T-helper 1 cell treated with Interleukin-12 subunit alpha and Interleukin-12 subunit beta and Interleukin-4 antibody, amounts not matched to agents 30 μg/mL and 1 μg/mL, for 36 hours (primary cell): Measurements from ENCODE around the gene SRC.

Source experiments
- H3K27ac Mint-ChIP-seq: one replicate; pipeline ENCODE4 v1.8.0; 2021; ENCODE audit warnings: mild to moderate bottlenecking, mixed read lengths
- H3K27me3 Mint-ChIP-seq: one replicate; pipeline ENCODE4 v1.8.0; 2021; ENCODE audit warnings: low read depth, mixed read lengths
- H3K36me3 Mint-ChIP-seq: one replicate; pipeline ENCODE4 v1.8.0; 2021; ENCODE audit warnings: low read depth, mixed read lengths
- H3K4me1 Mint-ChIP-seq: one replicate; pipeline ENCODE4 v1.8.0; 2021; ENCODE audit warnings: low read depth, mixed read lengths
- H3K4me3 Mint-ChIP-seq: one replicate; pipeline ENCODE4 v1.8.0; 2021; ENCODE audit warnings: mild to moderate bottlenecking, moderate library complexity, mixed read lengths
- H3K9me3 Mint-ChIP-seq: one replicate; pipeline ENCODE4 v1.8.0; 2021; ENCODE audit warnings: mixed read lengths

SRC gene

DNA sequence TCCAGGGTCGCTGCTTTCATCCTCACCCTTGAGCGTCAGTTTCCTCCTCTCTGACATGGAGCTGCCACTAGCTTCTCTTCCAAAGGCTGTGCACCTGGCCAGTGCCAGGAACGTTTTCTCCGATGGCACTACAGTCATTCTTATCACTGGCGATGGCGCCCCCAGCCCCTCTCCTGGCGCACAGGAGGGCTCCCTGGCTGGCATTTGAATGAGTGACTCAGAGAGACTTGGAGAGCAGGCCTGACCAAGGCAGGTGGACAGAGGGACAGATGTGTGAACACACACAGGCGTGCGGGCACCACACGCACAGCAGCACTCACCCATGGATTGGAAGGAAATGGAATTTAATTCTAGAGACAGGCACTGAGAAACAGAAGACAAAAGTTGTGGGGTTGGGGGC lies 77.6 kb downstream of the SRC start:
- H3K4me3 Mint-ChIP-seq: no peak overlapping the region
- no peaks in the 10 kb centered on the region for H3K4me1 Mint-ChIP-seq
- H3K27me3 Mint-ChIP-seq: peaks cover 22% of the 10 kb centered on the region
- no peaks in the 10 kb centered on the region for H3K36me3 Mint-ChIP-seq
- H3K27ac Mint-ChIP-seq: no peak overlapping the region
- H3K9me3 Mint-ChIP-seq: no peaks in the 10 kb centered on the region

DNA sequence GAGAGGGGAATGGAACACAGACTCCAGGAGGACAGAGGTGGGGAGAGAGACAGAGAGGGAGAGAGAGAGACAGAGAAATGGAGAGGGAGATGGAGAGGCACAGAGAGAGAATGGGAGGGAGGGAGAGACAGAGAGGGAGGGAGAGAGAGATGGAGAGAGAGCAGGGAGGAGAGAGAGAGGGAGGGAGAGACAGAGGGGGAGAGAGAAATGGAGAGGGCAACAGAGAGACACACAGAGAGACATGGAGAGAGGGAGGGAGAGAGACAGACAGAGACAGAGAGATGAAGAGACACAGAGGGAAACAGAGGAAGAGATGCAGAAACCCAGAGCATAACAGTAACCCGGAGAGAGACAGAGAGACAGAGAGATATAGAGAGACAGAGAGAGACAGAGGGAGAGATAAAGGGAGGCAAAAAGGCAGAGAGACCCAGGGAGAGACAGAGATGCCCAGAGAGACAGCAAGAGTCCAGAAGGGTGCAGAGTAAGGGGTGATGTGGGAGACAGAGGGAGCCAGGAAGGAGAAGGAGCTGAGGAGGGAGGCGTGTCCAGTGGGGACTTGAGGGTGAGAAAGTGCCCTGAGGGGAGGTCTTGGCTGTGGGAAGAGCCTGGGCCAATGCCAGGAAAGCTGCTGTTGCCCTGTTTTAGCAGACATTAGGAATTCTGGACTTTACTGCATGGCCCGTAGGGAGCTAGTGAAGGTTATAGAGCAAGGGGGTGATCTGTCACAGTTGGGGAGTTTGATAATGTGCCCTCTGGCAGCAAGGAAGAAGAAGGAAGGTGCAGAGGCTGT lies 78.3 kb downstream of the SRC start:
- no peaks in the 10 kb centered on the region for H3K36me3 Mint-ChIP-seq
- no peak overlapping the region for H3K27ac Mint-ChIP-seq
- H3K4me3 Mint-ChIP-seq: no peak overlapping the region
- H3K4me1 Mint-ChIP-seq: no peaks in the 10 kb centered on the region
- no peaks in the 10 kb centered on the region for H3K9me3 Mint-ChIP-seq
- peaks cover 22% of the 10 kb centered on the region for H3K27me3 Mint-ChIP-seq

DNA sequence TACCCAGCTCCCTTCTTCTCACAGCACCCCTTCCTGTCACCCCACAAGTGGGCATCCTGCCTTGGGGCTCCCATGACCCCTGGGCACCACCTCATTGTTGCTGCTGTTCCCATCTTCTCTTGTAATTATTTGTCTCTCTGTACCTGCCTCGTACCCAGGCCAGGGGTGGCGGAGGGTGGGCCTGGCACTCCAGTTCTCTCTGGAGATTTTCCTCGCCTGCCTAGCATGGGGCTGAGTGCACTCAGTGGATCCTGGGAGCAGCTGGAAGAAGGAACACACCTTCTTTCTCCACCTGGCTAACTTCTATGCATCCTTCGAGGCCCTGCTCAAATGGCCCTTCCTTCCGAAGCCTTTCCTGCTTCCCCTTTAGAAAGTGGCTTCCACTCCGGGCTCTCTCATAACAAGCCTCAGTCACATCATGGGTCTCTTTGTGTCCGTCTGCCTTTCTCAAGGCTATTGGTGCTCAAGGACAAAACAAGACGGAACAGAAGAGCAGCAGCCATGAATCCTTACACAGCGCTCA lies 79.2 kb downstream of the SRC start:
- Mint-ChIP-seq H3K27ac (no peak overlapping the region), H3K9me3 (no peaks in the 10 kb centered on the region), H3K27me3 (peaks cover 22% of the 10 kb centered on the region), H3K36me3 (no peaks in the 10 kb centered on the region), H3K4me3 (no peak overlapping the region), H3K4me1 (no peaks in the 10 kb centered on the region)

DNA sequence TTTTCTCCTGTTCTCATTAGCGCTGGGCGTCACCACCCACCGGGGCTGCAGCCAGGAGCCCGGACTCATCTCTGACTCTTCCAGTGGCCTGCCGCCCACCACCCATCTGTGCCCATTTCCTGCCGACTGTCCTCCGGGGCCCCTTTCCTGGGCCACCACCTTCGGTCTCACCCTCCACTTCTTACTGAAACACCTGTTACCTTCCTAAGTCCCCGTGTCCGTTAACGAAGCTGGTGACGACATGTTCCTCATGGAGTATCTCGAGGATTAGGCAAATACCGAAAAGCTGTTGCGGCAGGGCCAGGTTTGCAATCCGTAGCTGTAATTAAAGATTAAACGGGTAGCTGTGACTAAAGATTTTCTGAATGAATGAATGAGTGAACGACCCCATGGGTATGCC lies 80.2 kb downstream of the SRC start:
- no peak overlapping the region for H3K4me3 Mint-ChIP-seq
- no peak overlapping the region for H3K27ac Mint-ChIP-seq
- H3K36me3 Mint-ChIP-seq: no peaks in the 10 kb centered on the region
- peaks cover 16% of the 10 kb centered on the region for H3K27me3 Mint-ChIP-seq
- no peaks in the 10 kb centered on the region for H3K9me3 Mint-ChIP-seq
- H3K4me1 Mint-ChIP-seq: no peaks in the 10 kb centered on the region

DNA sequence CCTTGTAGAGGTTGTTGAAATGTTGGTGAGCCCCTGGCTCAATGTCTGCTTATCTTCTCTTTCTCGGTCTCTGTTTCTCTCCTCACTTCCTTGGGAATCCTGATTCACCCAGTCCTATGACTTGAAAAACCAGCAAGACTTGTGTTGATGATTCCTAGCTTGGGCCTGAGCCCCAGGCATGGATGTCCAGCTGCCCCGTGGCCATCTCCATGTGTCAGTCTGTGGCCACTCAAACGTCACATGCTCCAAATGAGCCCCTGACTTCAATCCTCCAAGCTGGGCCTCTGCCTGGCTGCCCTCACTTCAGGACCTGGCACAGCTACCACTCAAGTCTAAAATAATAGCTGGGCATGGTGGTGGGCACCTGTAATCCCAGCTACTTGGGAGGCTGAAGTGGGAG lies 81.0 kb downstream of the SRC start:
- H3K36me3 Mint-ChIP-seq: no peaks in the 10 kb centered on the region
- H3K27me3 Mint-ChIP-seq: peaks cover 9% of the 10 kb centered on the region
- H3K4me3 Mint-ChIP-seq: no peak overlapping the region
- H3K4me1 Mint-ChIP-seq: no peaks in the 10 kb centered on the region
- H3K9me3 Mint-ChIP-seq: no peaks in the 10 kb centered on the region
- H3K27ac Mint-ChIP-seq: no peak overlapping the region

DNA sequence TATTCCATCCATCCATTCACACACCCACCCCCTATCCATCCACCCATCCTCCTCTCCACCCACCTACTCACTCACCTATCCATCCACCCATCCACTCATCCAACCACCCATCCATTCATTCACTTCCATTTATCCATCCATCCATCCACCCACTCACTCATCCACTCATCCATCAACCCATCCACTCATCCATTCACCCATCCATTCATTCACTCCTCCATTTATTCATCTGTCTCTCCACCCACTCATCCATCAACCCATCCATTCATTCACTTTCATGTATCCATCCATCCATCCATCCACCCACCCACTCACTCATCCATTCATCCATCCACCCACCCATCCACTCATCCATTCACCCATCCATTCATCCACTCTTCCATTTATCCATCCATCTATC lies 84.1 kb downstream of the SRC start:
- H3K27ac Mint-ChIP-seq: no peak overlapping the region
- no peaks in the 10 kb centered on the region for H3K36me3 Mint-ChIP-seq
- no peaks in the 10 kb centered on the region for H3K4me1 Mint-ChIP-seq
- H3K4me3 Mint-ChIP-seq: no peak overlapping the region
- no peaks in the 10 kb centered on the region for H3K27me3 Mint-ChIP-seq
- H3K9me3 Mint-ChIP-seq: no peaks in the 10 kb centered on the region

DNA sequence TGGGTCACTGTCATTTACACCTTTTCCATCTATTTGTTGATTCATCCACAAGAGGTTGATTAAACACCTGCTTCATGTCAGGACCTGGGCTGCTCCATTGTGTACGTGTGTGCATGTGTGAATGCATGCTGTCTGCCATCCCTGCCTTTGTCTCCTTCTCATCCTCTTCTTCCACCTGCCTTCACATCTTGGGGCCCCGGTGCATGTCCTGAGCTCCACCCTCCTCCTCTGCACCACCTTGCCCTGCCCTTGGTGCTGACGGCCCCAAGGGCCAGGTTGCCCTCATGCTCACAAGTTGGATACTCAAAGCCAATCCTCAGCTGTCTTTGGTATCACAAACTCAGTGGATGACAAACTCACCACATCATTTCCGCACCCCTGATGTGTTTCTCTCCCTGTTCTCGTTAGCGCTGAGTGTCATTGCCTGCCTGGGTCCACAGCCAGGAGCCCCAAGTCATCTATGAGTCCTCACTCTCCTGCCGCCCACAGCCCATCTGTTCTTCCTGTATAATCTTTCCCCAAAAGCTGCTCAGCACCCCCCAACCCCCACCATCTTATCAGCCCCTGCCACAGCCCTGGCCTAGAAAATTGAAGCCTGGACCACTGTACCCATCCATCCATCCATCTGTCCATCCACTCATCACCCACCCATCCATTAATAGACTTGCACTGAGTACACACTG lies 85.0 kb downstream of the SRC start:
- H3K4me1 Mint-ChIP-seq: no peaks in the 10 kb centered on the region
- H3K36me3 Mint-ChIP-seq: no peaks in the 10 kb centered on the region

DNA sequence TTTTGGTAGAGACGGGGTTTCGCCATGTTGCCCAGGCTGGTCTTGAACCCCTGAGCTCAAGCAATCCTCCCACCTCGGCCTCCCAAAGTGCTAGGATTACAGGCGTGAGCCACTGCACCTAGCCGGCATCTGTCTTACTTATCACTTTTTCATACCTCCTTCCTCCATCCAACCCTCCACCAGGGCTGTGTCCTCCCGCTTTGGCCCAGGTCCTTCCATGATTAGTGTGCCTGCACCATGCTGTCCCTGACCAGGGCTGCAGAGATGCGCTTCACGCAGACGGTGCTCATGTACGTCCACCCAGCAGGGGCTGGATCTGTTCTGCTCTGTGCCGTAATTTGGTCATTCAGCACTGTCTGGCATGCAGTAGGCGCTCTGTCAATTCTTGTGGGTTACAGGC lies 85.8 kb downstream of the SRC start:
- Mint-ChIP-seq H3K9me3 (no peaks in the 10 kb centered on the region), H3K4me1 (no peaks in the 10 kb centered on the region), H3K27ac (no peak overlapping the region), H3K27me3 (no peaks in the 10 kb centered on the region), H3K36me3 (no peaks in the 10 kb centered on the region), H3K4me3 (no peak overlapping the region)

More for the DNA sequence above, 85.0 kb downstream of the SRC start:
- H3K27ac Mint-ChIP-seq: no peak overlapping the region
- H3K4me3 Mint-ChIP-seq: no peak overlapping the region
- H3K27me3 Mint-ChIP-seq: no peaks in the 10 kb centered on the region
- H3K9me3 Mint-ChIP-seq: no peaks in the 10 kb centered on the region

DNA sequence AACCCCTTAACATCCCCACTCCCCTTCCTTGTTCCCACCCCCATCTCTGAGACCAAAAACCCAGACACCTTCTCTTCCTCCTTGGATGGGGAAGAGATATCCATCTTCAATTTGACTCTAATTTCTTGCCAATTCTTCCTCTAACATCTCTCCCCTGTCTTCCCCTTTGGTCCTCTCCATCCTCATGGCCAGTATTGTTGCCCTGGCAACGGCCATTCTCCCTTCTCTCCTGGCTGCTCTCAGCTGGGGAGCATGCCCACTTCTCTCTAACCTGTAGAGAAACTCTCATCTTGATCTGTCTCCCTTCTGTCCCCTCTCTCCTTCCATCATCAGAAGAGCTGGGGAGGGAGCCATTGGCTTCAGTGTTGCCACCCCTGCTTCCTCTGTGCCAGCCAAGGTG lies 86.7 kb downstream of the SRC start:
- Mint-ChIP-seq H3K4me1 (no peaks in the 10 kb centered on the region), H3K9me3 (no peaks in the 10 kb centered on the region), H3K27ac (no peak overlapping the region), H3K36me3 (no peaks in the 10 kb centered on the region), H3K4me3 (no peak overlapping the region), H3K27me3 (no peaks in the 10 kb centered on the region)

DNA sequence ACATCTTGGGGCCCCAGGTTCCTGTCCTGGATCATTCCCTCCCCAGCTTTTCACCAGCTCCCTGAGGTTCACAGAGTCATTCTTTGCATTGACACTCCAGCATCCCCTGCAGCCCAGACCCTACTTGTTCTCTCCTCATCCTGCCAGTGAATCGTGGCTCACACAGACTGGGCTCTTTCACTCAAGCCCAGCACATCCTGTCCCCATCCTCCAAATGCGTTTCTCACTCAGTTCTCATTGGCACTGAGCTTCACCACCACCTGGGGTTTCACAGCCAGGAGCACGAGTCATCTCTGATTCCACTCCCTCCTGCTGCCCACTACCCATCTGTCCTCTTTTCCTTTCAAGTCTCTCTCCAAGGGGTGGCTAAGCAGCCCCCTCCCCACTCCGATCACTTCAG lies 89.7 kb downstream of the SRC start:
- H3K36me3 Mint-ChIP-seq: no peaks in the 10 kb centered on the region
- H3K9me3 Mint-ChIP-seq: no peaks in the 10 kb centered on the region
- H3K4me3 Mint-ChIP-seq: no peak overlapping the region
- H3K4me1 Mint-ChIP-seq: no peaks in the 10 kb centered on the region
- no peaks in the 10 kb centered on the region for H3K27me3 Mint-ChIP-seq
- H3K27ac Mint-ChIP-seq: no peak overlapping the region

DNA sequence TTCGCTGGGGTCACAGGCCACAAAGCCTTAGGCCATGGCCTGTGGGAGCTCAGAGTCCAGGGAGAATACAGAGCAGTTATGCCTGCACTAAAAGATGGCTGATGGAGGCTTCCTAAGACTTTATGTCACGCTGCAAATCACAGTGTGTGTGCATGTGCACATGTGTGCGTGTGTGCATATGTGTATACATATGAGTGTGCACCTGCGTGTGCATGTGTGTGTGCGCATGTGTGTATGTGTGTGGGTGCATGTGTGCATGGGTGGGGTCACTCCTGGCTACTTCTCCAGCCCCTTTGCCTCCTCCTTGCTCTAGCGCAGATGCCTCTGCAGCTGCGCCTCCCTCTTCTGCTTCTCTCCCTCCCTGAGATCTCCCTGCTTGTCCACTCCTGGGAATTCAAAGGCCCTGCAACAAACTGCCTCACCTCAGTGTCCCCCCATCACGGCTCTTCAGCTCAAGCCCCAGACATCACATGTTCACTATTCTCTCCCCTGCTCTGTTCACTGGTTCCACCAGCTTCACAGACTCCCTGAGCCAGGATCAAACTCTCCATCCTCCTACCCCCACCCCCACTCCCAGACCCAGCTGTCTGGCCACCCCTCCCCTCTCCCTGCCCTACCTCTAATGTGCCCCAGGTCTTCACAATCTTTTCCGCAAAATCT lies 90.7 kb downstream of the SRC start:
- no peaks in the 10 kb centered on the region for H3K4me1 Mint-ChIP-seq
- H3K9me3 Mint-ChIP-seq: no peaks in the 10 kb centered on the region
- no peak overlapping the region for H3K27ac Mint-ChIP-seq
- H3K36me3 Mint-ChIP-seq: no peaks in the 10 kb centered on the region
- H3K4me3 Mint-ChIP-seq: no peak overlapping the region
- no peaks in the 10 kb centered on the region for H3K27me3 Mint-ChIP-seq

DNA sequence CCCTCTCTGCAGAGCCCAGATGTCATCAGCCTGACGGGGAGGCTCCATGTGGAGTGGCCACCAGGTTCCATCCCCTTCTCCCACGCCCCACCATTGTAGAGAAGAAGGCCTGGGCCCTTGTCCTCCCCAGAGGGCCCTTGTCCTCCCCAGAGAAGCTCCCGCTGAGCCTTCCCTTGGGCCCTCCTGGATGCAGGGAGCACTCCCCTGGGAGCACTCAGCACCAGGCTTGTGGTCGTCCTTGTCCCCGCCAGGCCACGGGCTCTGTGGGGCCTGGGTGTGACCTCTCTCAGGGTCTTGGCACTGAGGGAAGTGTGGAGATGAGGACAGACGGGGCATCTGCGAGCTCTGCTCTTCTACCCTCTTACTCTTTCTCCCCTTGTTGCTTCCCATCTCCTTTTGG lies 91.7 kb downstream of the SRC start:
- no peak overlapping the region for H3K27ac Mint-ChIP-seq
- H3K9me3 Mint-ChIP-seq: no peaks in the 10 kb centered on the region

DNA sequence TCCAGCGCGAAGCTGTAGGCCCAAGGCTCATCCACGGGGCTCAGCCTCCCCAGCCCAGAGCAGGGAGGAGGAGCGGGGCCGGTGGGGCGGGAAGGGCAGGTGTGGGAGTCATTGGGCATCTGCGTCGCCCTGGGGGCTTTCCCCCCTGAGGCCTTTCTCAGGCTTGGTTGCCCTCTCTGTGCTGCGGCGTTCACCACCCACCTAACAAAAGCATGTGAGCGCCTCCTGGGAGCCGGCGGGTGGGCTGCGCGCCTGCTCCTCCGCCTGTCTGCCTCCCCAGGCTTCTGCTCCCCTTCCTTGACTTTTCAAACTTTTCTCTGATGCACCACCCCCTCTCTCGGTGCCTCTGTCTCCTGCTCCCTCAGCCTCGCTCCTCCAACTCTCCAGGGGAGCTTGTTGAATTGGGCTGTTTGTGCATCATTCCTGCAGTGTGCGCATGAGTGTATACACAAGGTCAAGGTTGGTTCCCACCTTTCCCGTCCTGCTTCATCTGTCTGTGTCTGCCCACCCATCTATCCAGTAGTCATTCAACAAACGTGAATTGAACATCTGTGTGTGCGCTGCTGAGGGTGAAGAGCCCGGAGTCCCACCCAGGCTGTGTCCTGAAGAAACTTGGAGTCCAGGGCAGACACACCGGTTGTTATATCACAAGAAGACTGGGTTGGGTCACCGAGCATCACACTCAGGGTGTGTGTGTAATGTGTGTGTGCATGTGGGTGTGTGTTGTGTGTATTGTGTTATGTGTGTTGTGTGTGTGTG lies 92.7 kb downstream of the SRC start:
- no peaks in the 10 kb centered on the region for H3K36me3 Mint-ChIP-seq
- no peak overlapping the region for H3K27ac Mint-ChIP-seq
- H3K27me3 Mint-ChIP-seq: no peaks in the 10 kb centered on the region
- no peaks in the 10 kb centered on the region for H3K4me1 Mint-ChIP-seq
- H3K9me3 Mint-ChIP-seq: no peaks in the 10 kb centered on the region
- H3K4me3 Mint-ChIP-seq: no peak overlapping the region

More for the DNA sequence above, 91.7 kb downstream of the SRC start:
- no peaks in the 10 kb centered on the region for H3K4me1 Mint-ChIP-seq
- H3K36me3 Mint-ChIP-seq: no peaks in the 10 kb centered on the region
- H3K27me3 Mint-ChIP-seq: no peaks in the 10 kb centered on the region
- no peak overlapping the region for H3K4me3 Mint-ChIP-seq

DNA sequence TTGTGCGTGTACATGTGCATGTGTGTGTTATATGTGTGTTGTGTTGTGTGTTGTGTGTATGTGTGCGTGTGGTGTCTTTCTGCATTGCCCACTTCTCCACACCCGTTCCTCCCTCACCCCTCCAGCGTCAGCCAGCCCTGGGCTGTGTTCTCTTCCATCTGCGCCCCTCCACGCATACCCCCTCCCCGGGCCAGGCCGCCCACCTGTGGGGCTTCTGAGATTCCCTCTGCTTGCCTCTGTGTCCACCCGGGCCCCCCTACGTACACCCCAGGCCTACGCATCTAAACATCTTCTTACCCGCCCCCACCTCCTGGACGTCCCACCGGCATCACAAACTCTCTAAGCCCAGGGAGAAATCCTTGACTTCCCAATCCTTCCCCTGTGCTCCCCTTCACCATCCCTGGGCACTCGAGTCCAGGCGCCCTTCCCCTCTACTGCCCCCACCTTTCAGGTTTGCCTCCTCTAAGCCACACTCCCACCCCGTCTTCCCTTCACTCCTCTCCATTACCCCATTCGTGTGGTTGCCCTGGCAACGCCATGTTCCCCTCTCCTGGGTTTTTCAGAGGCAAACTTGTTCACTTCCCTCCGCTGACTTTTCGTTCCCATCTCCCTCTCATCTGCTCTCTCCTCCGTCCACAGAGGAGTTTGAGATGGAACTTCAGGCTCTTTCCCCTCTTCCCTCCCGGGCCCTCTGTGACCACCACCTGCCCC lies 93.4 kb downstream of the SRC start:
- Mint-ChIP-seq H3K27ac (no peak overlapping the region), H3K27me3 (no peaks in the 10 kb centered on the region), H3K36me3 (no peaks in the 10 kb centered on the region), H3K4me3 (no peak overlapping the region), H3K4me1 (no peaks in the 10 kb centered on the region), H3K9me3 (no peaks in the 10 kb centered on the region)
